ENCODE measurements around the gene GLS.

DNA sequence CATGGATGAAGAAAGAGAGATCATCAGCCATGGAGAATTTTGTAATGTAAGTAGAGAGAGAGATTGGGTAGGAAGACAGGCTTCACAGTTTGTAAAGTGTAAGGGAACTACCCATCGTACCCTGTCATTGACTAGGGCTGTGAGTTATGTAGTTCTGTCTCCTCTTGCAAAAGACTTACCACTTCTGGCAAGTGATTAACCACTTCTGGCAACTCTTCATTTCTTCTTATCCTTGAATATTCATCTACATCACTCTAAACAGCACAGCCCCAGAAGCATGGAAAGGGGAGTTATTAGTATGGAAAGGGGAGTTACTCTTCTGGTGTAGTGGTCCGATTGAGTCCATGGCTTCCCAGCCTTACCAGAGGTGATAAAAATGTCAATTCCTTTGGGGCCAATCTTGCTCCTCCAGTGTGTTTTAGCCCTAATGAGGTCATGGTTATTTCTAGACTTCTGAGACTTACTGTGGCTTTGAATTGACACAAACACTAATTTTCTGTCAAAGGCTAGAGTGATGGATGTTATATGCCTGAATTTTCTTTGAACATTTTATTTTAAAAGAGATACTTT, 81.4 kb downstream of the GLS start:
- TF ChIP-seq, protein P1, sequence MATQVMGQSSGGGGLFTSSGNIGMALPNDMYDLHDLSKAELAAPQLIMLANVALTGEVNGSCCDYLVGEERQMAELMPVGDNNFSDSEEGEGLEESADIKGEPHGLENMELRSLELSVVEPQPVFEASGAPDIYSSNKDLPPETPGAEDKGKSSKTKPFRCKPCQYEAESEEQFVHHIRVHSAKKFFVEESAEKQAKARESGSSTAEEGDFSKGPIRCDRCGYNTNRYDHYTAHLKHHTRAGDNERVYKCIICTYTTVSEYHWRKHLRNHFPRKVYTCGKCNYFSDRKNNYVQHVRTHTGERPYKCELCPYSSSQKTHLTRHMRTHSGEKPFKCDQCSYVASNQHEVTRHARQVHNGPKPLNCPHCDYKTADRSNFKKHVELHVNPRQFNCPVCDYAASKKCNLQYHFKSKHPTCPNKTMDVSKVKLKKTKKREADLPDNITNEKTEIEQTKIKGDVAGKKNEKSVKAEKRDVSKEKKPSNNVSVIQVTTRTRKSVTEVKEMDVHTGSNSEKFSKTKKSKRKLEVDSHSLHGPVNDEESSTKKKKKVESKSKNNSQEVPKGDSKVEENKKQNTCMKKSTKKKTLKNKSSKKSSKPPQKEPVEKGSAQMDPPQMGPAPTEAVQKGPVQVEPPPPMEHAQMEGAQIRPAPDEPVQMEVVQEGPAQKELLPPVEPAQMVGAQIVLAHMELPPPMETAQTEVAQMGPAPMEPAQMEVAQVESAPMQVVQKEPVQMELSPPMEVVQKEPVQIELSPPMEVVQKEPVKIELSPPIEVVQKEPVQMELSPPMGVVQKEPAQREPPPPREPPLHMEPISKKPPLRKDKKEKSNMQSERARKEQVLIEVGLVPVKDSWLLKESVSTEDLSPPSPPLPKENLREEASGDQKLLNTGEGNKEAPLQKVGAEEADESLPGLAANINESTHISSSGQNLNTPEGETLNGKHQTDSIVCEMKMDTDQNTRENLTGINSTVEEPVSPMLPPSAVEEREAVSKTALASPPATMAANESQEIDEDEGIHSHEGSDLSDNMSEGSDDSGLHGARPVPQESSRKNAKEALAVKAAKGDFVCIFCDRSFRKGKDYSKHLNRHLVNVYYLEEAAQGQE (IDR thresholded peaks at IDR 0.05; ENCODE audit: low read depth): no peak
- TF ChIP-seq, protein P2, sequence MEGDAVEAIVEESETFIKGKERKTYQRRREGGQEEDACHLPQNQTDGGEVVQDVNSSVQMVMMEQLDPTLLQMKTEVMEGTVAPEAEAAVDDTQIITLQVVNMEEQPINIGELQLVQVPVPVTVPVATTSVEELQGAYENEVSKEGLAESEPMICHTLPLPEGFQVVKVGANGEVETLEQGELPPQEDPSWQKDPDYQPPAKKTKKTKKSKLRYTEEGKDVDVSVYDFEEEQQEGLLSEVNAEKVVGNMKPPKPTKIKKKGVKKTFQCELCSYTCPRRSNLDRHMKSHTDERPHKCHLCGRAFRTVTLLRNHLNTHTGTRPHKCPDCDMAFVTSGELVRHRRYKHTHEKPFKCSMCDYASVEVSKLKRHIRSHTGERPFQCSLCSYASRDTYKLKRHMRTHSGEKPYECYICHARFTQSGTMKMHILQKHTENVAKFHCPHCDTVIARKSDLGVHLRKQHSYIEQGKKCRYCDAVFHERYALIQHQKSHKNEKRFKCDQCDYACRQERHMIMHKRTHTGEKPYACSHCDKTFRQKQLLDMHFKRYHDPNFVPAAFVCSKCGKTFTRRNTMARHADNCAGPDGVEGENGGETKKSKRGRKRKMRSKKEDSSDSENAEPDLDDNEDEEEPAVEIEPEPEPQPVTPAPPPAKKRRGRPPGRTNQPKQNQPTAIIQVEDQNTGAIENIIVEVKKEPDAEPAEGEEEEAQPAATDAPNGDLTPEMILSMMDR (IDR thresholded peaks at IDR 0.05 in 2 of 3, conservative IDR thresholded peaks at IDR 0.05 in 1 of 3; ENCODE audit: borderline replicate concordance in 1 of 3, insufficient read depth in 1 of 3, low read depth in 2 of 3, low read length in 2 of 3): no peak
- TF ChIP-seq POLR2A (IDR thresholded peaks at IDR 0.05; ENCODE audit: borderline replicate concordance, extremely low read depth, insufficient read depth, insufficient read length) (no peak), ELF1 (IDR thresholded peaks at IDR 0.05; ENCODE audit: borderline replicate concordance, low read depth) (no peak), EZH2phosphoT487 (IDR thresholded peaks at IDR 0.05; ENCODE audit: borderline replicate concordance) (no peak), POLR2AphosphoS5 (IDR thresholded peaks at IDR 0.05; ENCODE audit: low read depth, low read length) (no peak), ZFX (IDR thresholded peaks at IDR 0.05) (no peak), RAD21 (IDR thresholded peaks at IDR 0.05; ENCODE audit: low read depth) (no peak), CEBPB (IDR thresholded peaks at IDR 0.05; ENCODE audit: low read depth) (no peak), EZH2 (IDR thresholded peaks at IDR 0.05) (no peak), SIN3A (IDR thresholded peaks at IDR 0.05; ENCODE audit: low read depth) (no peak), SP1 (IDR thresholded peaks at IDR 0.05; ENCODE audit: low read depth) (no peak)
- TF ChIP-seq, protein P3, sequence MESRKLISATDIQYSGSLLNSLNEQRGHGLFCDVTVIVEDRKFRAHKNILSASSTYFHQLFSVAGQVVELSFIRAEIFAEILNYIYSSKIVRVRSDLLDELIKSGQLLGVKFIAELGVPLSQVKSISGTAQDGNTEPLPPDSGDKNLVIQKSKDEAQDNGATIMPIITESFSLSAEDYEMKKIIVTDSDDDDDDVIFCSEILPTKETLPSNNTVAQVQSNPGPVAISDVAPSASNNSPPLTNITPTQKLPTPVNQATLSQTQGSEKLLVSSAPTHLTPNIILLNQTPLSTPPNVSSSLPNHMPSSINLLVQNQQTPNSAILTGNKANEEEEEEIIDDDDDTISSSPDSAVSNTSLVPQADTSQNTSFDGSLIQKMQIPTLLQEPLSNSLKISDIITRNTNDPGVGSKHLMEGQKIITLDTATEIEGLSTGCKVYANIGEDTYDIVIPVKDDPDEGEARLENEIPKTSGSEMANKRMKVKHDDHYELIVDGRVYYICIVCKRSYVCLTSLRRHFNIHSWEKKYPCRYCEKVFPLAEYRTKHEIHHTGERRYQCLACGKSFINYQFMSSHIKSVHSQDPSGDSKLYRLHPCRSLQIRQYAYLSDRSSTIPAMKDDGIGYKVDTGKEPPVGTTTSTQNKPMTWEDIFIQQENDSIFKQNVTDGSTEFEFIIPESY (IDR thresholded peaks at IDR 0.05; ENCODE audit: extremely low read depth, insufficient replicate concordance, low read length): no peak

Data from HCT116 (cell line).